ENCODE measurements around the gene RGS5.
"Not testable (repeated sequence)": the region's sequence is repeated elsewhere in the genome, so short reads cannot be mapped to it uniquely, and the experiment has no call there.

RGS5 gene

GRCh38 chr1:163202833-163203451, at the start of gene RGS5:
Gene RGS5, minus strand, starts transcription at chr1:163202916. Its CDS starts 81 bp downstream, at chr1:163202835.
- DNase-seq (ENCODE audit: low spot score in 2 of 2): no peak
- Mint-ChIP-seq H3K36me3 (no peaks in the 10 kb centered on the region), H3K9me3 (no peaks in the 10 kb centered on the region), H3K27ac (no peak within 1 kb of the TSS), H3K4me1 (no peaks in the 10 kb centered on the region), H3K4me3 (no peak within 1 kb of the TSS)
- no peak for ATAC-seq

GRCh38 chr1:163250382-163250974, 47.8 kb upstream of the RGS5 start:
- DNase-seq (ENCODE audit: low spot score in 2 of 2) (no peak), ATAC-seq (no peak)
- Mint-ChIP-seq H3K27ac (no peak overlapping the region), H3K36me3 (no peaks in the 10 kb centered on the region), H3K9me3 (no peaks in the 10 kb centered on the region), H3K4me3 (no peak overlapping the region), H3K4me1 (no peaks in the 10 kb centered on the region)

GRCh38 chr1:163248064-163248463, 45.3 kb upstream of the RGS5 start:
- Mint-ChIP-seq H3K4me1 (no peaks in the 10 kb centered on the region), H3K4me3 (no peak overlapping the region), H3K9me3 (no peaks in the 10 kb centered on the region), H3K27ac (no peak overlapping the region), H3K36me3 (no peaks in the 10 kb centered on the region)
- DNase-seq (ENCODE audit: low spot score in 2 of 2) (no peak), ATAC-seq (no peak)

- not testable (repeated sequence) for DNase-seq (ENCODE audit: low spot score in 2 of 2); H3K36me3 Mint-ChIP-seq; H3K4me1 Mint-ChIP-seq
These were observed 41.9 kb upstream of the RGS5 start for GRCh38 chr1:163244648-163245047.

GRCh38 chr1:163241746-163242145, 39.0 kb upstream of the RGS5 start:
- H3K27ac Mint-ChIP-seq: no peak overlapping the region
- DNase-seq (ENCODE audit: low spot score in 2 of 2) (no peak), ATAC-seq (no peak)
- no peaks in the 10 kb centered on the region for H3K4me1 Mint-ChIP-seq
- no peaks in the 10 kb centered on the region for H3K36me3 Mint-ChIP-seq
- H3K4me3 Mint-ChIP-seq: no peak overlapping the region
- no peaks in the 10 kb centered on the region for H3K9me3 Mint-ChIP-seq

More at GRCh38 chr1:163244648-163245047, 41.9 kb upstream of the RGS5 start:
- ATAC-seq, H3K4me3 Mint-ChIP-seq, H3K27ac Mint-ChIP-seq, H3K9me3 Mint-ChIP-seq: not testable (repeated sequence)

GRCh38 chr1:163240705-163241104, 38.0 kb upstream of the RGS5 start:
- Mint-ChIP-seq H3K9me3 (no peaks in the 10 kb centered on the region), H3K4me3 (no peak overlapping the region), H3K4me1 (no peaks in the 10 kb centered on the region), H3K36me3 (no peaks in the 10 kb centered on the region), H3K27ac (no peak overlapping the region)
- no peak for ATAC-seq
- no peak for DNase-seq (ENCODE audit: low spot score in 2 of 2)

GRCh38 chr1:163233643-163234042, 30.9 kb upstream of the RGS5 start:
- not testable (repeated sequence) for H3K27ac Mint-ChIP-seq; DNase-seq (ENCODE audit: low spot score in 2 of 2); ATAC-seq; H3K4me1 Mint-ChIP-seq; H3K9me3 Mint-ChIP-seq; H3K36me3 Mint-ChIP-seq; H3K4me3 Mint-ChIP-seq

GRCh38 chr1:163231385-163231784, 28.7 kb upstream of the RGS5 start:
- ATAC-seq (no peak), DNase-seq (ENCODE audit: low spot score in 2 of 2) (no peak)
- H3K4me3 Mint-ChIP-seq: no peak overlapping the region
- H3K4me1 Mint-ChIP-seq: no peaks in the 10 kb centered on the region
- H3K36me3 Mint-ChIP-seq: no peaks in the 10 kb centered on the region
- no peak overlapping the region for H3K27ac Mint-ChIP-seq
- no peaks in the 10 kb centered on the region for H3K9me3 Mint-ChIP-seq

- no peaks in the 10 kb centered on the region for H3K9me3 Mint-ChIP-seq
- ATAC-seq: no peak
- no peak for DNase-seq (ENCODE audit: low spot score in 2 of 2)
- H3K4me1 Mint-ChIP-seq: no peaks in the 10 kb centered on the region
- H3K4me3 Mint-ChIP-seq: no peak overlapping the region
- H3K36me3 Mint-ChIP-seq: no peaks in the 10 kb centered on the region
- H3K27ac Mint-ChIP-seq: no peak overlapping the region
These were observed 28.1 kb upstream of the RGS5 start for GRCh38 chr1:163230827-163231226.

- not testable (repeated sequence) for H3K4me3 Mint-ChIP-seq; H3K27ac Mint-ChIP-seq; DNase-seq (ENCODE audit: low spot score in 2 of 2); ATAC-seq; H3K4me1 Mint-ChIP-seq; H3K36me3 Mint-ChIP-seq; H3K9me3 Mint-ChIP-seq
These were observed 25.6 kb upstream of the RGS5 start for GRCh38 chr1:163228271-163228670.

- H3K36me3 Mint-ChIP-seq: no peaks in the 10 kb centered on the region
- no peak for ATAC-seq
- H3K4me3 Mint-ChIP-seq: no peak overlapping the region
- H3K9me3 Mint-ChIP-seq: no peaks in the 10 kb centered on the region
- H3K4me1 Mint-ChIP-seq: no peaks in the 10 kb centered on the region
- DNase-seq (ENCODE audit: low spot score in 2 of 2): no peak
- H3K27ac Mint-ChIP-seq: no peak overlapping the region
These were observed 24.4 kb upstream of the RGS5 start for GRCh38 chr1:163227126-163227525.

- Mint-ChIP-seq H3K4me1 (no peaks in the 10 kb centered on the region), H3K27ac (no peak overlapping the region), H3K36me3 (no peaks in the 10 kb centered on the region), H3K9me3 (no peaks in the 10 kb centered on the region), H3K4me3 (no peak overlapping the region)
- DNase-seq (ENCODE audit: low spot score in 2 of 2) (no peak), ATAC-seq (no peak)
These were observed 10.9 kb upstream of the RGS5 start for GRCh38 chr1:163213626-163214025.

GRCh38 chr1:163211667-163212066, 9.0 kb upstream of the RGS5 start:
- no peak overlapping the region for H3K4me3 Mint-ChIP-seq
- no peaks in the 10 kb centered on the region for H3K9me3 Mint-ChIP-seq
- no peak for DNase-seq (ENCODE audit: low spot score in 2 of 2)
- no peak for ATAC-seq
- H3K36me3 Mint-ChIP-seq: no peaks in the 10 kb centered on the region
- no peak overlapping the region for H3K27ac Mint-ChIP-seq
- no peaks in the 10 kb centered on the region for H3K4me1 Mint-ChIP-seq

- no peaks in the 10 kb centered on the region for H3K36me3 Mint-ChIP-seq
- H3K4me3 Mint-ChIP-seq: no peak overlapping the region
- H3K9me3 Mint-ChIP-seq: no peaks in the 10 kb centered on the region
- no peaks in the 10 kb centered on the region for H3K4me1 Mint-ChIP-seq
- ATAC-seq (no peak), DNase-seq (ENCODE audit: low spot score in 2 of 2) (no peak)
- no peak overlapping the region for H3K27ac Mint-ChIP-seq
These were observed 2.8 kb upstream of the RGS5 start for GRCh38 chr1:163205513-163205912.

GRCh38 chr1:163203561-163203960, 845 bp upstream of the RGS5 start:
- Mint-ChIP-seq H3K9me3 (no peaks in the 10 kb centered on the region), H3K4me3 (no peak overlapping the region), H3K36me3 (no peaks in the 10 kb centered on the region), H3K4me1 (no peaks in the 10 kb centered on the region), H3K27ac (no peak overlapping the region)
- no peak for DNase-seq (ENCODE audit: low spot score in 2 of 2)
- ATAC-seq: no peak

- DNase-seq (ENCODE audit: low spot score in 2 of 2): no peak
- Mint-ChIP-seq H3K9me3 (no peaks in the 10 kb centered on the region), H3K36me3 (no peaks in the 10 kb centered on the region), H3K4me1 (no peaks in the 10 kb centered on the region), H3K27ac (no peak overlapping the region), H3K4me3 (no peak overlapping the region)
- ATAC-seq: no peak
These were observed 810 bp downstream of the RGS5 start for GRCh38 chr1:163201906-163202305.
